Esophagus squamous epithelium (tissue), 5 donors: ENCODE data around the gene DLGAP1. TPM values are rescaled to one million over a fixed set of nuclear protein-coding genes. Genes with fewer than 3 reads are reported as not detected.

Source experiments
- DNase-seq: peaks from one replicate; lab custom pipeline; 2025; lab: John Stamatoyannopoulos, UW
- H3K27ac ChIP-seq, 4 donors: fragments of 200-600 bp; sonication (generic); one replicate each; pipeline ENCODE4 v1.5.1; 2016 to 2019; ENCODE audit warnings: mild to moderate bottlenecking in 1 of 4
- H3K27me3 ChIP-seq, 4 donors: fragments of 200-600 bp; sonication (generic); 1 replicate in 3 of 4; 2 replicates in 1 of 4; pipeline versions ENCODE4 v1.5.1 to v1.6.0; 2017 to 2021; ENCODE audit warnings: antibody characterized with exemption in 1 of 4
- H3K36me3 ChIP-seq, 3 donors: fragments of 200-600 bp; sonication (generic); one replicate each; pipeline ENCODE4 v1.5.1; 2016 to 2019
- H3K4me1 ChIP-seq, 3 donors: fragments of 200-600 bp; sonication (generic); one replicate each; pipeline ENCODE4 v1.5.1; 2017 to 2019
- H3K4me3 ChIP-seq, 4 donors: fragments of 200-600 bp; sonication (generic); 1 replicate in 3 of 4; 2 replicates in 1 of 4; pipeline ENCODE4 v1.5.1; 2016 to 2019; ENCODE audit warnings: mild to moderate bottlenecking in 2 of 4, moderate library complexity in 1 of 4
- H3K9me3 ChIP-seq, 3 donors: fragments of 200-600 bp; sonication (generic); one replicate each; pipeline ENCODE4 v1.5.1; 2016 to 2019
- POLR2A ChIP-seq, 4 donors: fragments of 450-650 bp; IDR thresholded peaks; one replicate each; pipeline ENCODE4 v1.6.1; 2017; ENCODE audit warnings: antibody characterized with exemption in 4 of 4, mild to moderate bottlenecking in 4 of 4, moderate library complexity in 3 of 4
- WGBS, 2 donors: methylation state at CpG; one replicate each; pipeline ENCODE4 v1.1.5; 2018; 5-methylcytosine and 5-hydroxymethylcytosine counted together
- intact Hi-C: fragments of 100-400 bp; cut with DNase I; formaldehyde crosslinking; loops from one replicate; pipeline ENCODE4 v1.15.0; 2022
- total RNA-seq, 4 donors: library from RNA; depleted of rRNA; stranded (reverse); fragments of >200 nt; gene quantifications; one replicate each; pipeline ENCODE4 v1.1.0, GENCODE V29; 2016
- TF ChIP-seq, protein P1 (sequence below), 6 experiments: fragments of 450-650 bp in 4 of 6; fragments of 200-600 bp in 2 of 6; sonication (generic) in 2 of 6; IDR thresholded peaks; one replicate each; pipeline ENCODE4 v1.5.1; 2016 to 2019; ENCODE audit warnings: antibody characterized with exemption in 6 of 6, mild to moderate bottlenecking in 4 of 6, moderate library complexity in 4 of 6
- donor health status: DM: yes; HTN: yes; CAD: no.

The DLGAP1 gene
- total RNA-seq, 4 donors from 2014 or later: 0.09 to 1.5 (median 0.52) TPM

DNA sequence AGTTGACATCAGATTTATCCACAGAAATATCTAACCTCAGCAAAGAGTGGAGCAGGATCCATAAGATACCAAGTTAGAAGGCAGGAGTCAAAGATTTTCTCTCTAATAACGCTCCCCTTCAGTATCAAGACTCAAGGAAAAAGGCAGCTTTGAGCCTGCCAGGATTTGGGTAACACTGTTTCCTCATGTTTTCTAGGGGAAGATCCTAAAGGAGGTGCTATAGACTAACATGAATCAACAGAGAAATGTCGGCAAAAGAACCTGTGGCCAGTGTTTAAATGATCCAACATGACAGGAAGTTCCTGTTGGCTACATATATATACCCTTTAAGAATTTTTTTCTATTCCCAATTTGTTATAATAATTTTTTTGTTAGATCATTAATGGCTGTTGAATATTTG, 602.8 kb downstream of the DLGAP1 start:
- DNase-seq: no peak
- Histone ChIP-seq H3K4me3 (no peak overlapping the region), H3K9me3 (no peaks in the 10 kb centered on the region), H3K27me3 (no peaks in the 10 kb centered on the region), H3K27ac (no peak overlapping the region), H3K36me3 (no peaks in the 10 kb centered on the region), H3K4me1 (no peaks in the 10 kb centered on the region)
- TF ChIP-seq POLR2A (IDR thresholded peaks at IDR 0.05): no peak
- TF ChIP-seq, protein P1, sequence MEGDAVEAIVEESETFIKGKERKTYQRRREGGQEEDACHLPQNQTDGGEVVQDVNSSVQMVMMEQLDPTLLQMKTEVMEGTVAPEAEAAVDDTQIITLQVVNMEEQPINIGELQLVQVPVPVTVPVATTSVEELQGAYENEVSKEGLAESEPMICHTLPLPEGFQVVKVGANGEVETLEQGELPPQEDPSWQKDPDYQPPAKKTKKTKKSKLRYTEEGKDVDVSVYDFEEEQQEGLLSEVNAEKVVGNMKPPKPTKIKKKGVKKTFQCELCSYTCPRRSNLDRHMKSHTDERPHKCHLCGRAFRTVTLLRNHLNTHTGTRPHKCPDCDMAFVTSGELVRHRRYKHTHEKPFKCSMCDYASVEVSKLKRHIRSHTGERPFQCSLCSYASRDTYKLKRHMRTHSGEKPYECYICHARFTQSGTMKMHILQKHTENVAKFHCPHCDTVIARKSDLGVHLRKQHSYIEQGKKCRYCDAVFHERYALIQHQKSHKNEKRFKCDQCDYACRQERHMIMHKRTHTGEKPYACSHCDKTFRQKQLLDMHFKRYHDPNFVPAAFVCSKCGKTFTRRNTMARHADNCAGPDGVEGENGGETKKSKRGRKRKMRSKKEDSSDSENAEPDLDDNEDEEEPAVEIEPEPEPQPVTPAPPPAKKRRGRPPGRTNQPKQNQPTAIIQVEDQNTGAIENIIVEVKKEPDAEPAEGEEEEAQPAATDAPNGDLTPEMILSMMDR (IDR thresholded peaks at IDR 0.05): no peak
- WGBS, 2 donors: 65 to 69% methylated on average over 2 of the region's 2 CpGs
- intact Hi-C loops: no loop called here

DNA sequence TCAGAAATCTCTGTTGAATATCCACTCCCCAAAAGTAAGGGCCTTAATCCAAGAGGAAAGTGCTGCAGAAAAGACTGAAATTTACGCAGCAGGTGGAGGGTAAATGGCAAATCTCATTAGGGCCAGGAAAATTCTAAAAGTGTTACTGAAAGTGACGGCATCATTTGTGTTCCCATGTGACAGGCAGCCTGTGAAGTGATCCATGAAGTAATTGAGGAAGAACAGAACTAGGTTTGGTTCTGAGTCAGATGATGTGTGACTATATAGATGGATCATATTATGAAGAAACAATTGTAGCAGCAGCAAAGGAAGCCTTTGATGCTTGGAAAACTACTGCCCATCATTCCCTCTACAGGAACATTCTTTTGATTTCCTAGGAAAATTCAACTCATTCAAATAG, 603.9 kb downstream of the DLGAP1 start:
- DNase-seq: no peak
- Histone ChIP-seq H3K4me1 (no peaks in the 10 kb centered on the region), H3K27me3 (no peaks in the 10 kb centered on the region), H3K36me3 (no peaks in the 10 kb centered on the region), H3K4me3 (no peak overlapping the region), H3K27ac (no peak overlapping the region), H3K9me3 (no peaks in the 10 kb centered on the region)
- intact Hi-C loops: no loop called here
- TF ChIP-seq POLR2A (IDR thresholded peaks at IDR 0.05): no peak
- TF ChIP-seq, protein P1 (IDR thresholded peaks at IDR 0.05): no peak
- WGBS, 2 donors: 73 to 78% methylated on average over 2 of the region's 2 CpGs

DNA sequence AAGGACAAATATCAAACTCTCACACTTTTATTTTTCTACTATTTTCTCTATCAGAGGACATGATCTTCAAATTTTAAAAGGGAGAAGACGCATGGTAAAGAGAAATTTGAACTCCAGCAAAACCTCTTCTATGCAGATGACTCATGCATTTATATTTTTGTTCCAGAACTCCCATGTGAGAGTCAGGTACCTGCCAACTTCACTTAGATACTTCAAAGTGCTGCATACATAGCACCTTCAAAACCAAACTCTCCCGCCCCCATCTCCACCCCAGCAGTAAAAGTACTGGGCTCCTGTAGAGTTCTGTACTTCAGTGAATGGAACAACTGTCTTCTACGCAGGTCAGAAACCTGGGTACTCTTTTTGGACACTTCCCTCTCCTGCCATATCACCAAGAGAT, 606.8 kb downstream of the DLGAP1 start:
- intact Hi-C loops: no loop called here
- Histone ChIP-seq H3K9me3 (no peaks in the 10 kb centered on the region), H3K36me3 (no peaks in the 10 kb centered on the region), H3K27me3 (no peaks in the 10 kb centered on the region), H3K4me3 (no peak overlapping the region), H3K27ac (no peak overlapping the region), H3K4me1 (no peaks in the 10 kb centered on the region)
- 42 to 64% methylated on average over 3 of the region's 3 CpGs for WGBS, 2 donors
- DNase-seq: no peak
- no peak for TF ChIP-seq POLR2A (IDR thresholded peaks at IDR 0.05)
- TF ChIP-seq, protein P1 (IDR thresholded peaks at IDR 0.05): no peak

DNA sequence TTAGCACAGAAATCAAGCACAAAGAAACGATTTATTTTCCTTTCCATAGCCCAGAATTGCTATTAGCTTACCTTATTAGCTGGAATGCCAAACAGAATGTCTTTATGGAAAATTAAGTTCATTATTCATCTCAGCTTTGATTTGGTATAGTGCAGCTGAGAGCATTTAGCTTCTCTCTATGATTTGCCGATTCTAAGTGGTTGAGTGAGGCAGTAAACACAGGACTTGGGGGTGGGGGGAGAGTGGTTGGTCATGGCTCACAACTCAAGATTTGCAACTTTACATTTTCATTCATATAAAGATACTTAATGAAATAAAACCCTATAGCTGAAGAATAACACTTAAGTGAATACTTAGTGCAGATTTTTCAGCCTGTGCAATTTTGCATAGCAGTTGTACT, 609.9 kb downstream of the DLGAP1 start:
- intact Hi-C loops: no loop called here
- H3K36me3 ChIP-seq: no peaks in the 10 kb centered on the region

DNA sequence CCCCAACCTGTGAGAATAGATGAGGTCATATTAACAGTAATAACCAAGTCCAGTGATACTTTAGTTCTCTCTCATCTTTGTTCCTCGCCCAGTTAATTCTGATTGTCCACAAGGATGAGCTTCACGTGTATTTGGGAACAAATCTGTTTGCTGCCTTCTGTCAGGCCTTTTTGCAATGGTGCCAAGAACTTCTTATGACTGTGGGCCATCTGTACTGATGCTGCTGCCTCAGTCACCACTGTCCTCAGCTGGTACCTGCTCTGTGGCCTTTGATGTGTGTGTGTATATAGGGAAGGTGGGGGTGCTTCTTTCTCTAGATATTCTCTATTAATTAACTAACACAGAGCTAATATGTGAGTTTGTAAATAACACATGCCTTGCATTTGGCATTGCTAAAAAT, 612.3 kb downstream of the DLGAP1 start:
- intact Hi-C loops: no loop called here
- no peak overlapping the region for H3K27ac ChIP-seq
- H3K9me3 ChIP-seq: no peaks in the 10 kb centered on the region
- no peaks in the 10 kb centered on the region for H3K27me3 ChIP-seq
- H3K4me1 ChIP-seq: no peaks in the 10 kb centered on the region
- WGBS, 2 donors: 64 to 82% methylated on average over 2 of the region's 2 CpGs
- TF ChIP-seq, protein P1 (IDR thresholded peaks at IDR 0.05): no peak
- no peak for TF ChIP-seq POLR2A (IDR thresholded peaks at IDR 0.05)
- H3K36me3 ChIP-seq: no peaks in the 10 kb centered on the region
- no peak overlapping the region for H3K4me3 ChIP-seq
- DNase-seq: no peak

More for the DNA sequence above, 609.9 kb downstream of the DLGAP1 start:
- 48 to 56% methylated on average over 2 of the region's 2 CpGs for WGBS, 2 donors
- Histone ChIP-seq H3K4me3 (no peak overlapping the region), H3K4me1 (no peaks in the 10 kb centered on the region), H3K27ac (no peak overlapping the region), H3K9me3 (no peaks in the 10 kb centered on the region), H3K27me3 (no peaks in the 10 kb centered on the region)
- TF ChIP-seq POLR2A (IDR thresholded peaks at IDR 0.05): no peak
- TF ChIP-seq, protein P1 (IDR thresholded peaks at IDR 0.05): no peak
- DNase-seq: no peak
